Caki2 (cell line): ENCODE results near the gene ARHGEF19. TPM values are rescaled to one million over a fixed set of nuclear protein-coding genes. Genes with fewer than 3 reads are reported as not detected.
A peak's percentile ranks its signal among the peaks of the same experiment; 100 is the strongest.
"Not testable (repeated sequence)": the region's sequence is repeated elsewhere in the genome, so short reads cannot be mapped to it uniquely, and the experiment has no call there.

Experiments
- DNase-seq: peaks from one replicate; pipeline ENCODE4 v3.0.0-alpha.2; 2015; ENCODE audit warnings: low read depth
- in situ Hi-C: cut with HindIII; loops from 2 replicates; pipeline ENCODE4 v1.10.0; 2016; ENCODE audit warnings: low sequenced_read_pairs, low pct_unique_long_range_greater_than_20kb, mixed read lengths
- total RNA-seq: library from RNA; depleted of rRNA; stranded (reverse); fragments of >200 nt; shearing (Covaris generic); gene quantifications from 2 replicates; pipeline ENCODE4 v1.2.3, GENCODE V29; 2014; ENCODE audit warnings: low replicate concordance

The ARHGEF19 gene
- total RNA-seq, 1 experiment from 2014 or later, result 26.2 TPM

- DNase-seq, in situ Hi-C loops: not testable (repeated sequence)
These were observed 33.8 kb upstream of the ARHGEF19 start for GRCh38 chr1:16246239-16246638.

- no peak for DNase-seq
- in situ Hi-C loops, result no loop called here
These were observed 33.2 kb upstream of the ARHGEF19 start for GRCh38 chr1:16245476-16246196.

DNA sequence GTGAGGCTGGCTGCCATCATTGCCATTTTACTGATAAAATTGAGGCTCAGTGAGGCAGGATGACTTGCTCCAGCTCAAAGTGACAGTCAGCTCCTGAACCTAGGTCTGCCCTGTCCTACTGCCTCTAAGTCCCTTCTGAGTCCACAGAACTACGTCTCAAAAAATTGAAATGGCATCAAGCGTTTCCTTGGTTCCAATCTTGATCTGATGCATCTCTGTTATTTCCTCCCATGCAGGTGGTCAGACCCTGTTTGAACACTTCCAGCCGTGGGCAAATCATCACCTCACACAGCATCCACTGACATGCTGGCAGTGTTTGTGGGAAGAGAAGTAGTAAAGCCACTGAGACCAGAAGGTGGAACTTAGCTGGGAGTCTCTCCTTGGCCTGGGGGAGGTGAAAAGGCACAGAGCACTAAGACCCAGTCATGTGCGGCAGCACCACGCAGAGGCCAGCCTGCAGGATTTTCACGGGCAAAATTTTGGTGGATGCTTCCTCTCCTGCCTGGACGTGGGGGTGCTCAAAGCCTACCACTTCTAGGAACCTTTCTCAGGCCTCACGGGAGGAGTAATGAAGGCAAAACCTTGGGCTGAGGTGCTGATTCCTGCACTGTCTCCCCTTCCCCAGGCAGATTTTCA is 32.3 kb upstream of the ARHGEF19 start:
- no peak for DNase-seq
- in situ Hi-C loops, result no loop called here

DNA sequence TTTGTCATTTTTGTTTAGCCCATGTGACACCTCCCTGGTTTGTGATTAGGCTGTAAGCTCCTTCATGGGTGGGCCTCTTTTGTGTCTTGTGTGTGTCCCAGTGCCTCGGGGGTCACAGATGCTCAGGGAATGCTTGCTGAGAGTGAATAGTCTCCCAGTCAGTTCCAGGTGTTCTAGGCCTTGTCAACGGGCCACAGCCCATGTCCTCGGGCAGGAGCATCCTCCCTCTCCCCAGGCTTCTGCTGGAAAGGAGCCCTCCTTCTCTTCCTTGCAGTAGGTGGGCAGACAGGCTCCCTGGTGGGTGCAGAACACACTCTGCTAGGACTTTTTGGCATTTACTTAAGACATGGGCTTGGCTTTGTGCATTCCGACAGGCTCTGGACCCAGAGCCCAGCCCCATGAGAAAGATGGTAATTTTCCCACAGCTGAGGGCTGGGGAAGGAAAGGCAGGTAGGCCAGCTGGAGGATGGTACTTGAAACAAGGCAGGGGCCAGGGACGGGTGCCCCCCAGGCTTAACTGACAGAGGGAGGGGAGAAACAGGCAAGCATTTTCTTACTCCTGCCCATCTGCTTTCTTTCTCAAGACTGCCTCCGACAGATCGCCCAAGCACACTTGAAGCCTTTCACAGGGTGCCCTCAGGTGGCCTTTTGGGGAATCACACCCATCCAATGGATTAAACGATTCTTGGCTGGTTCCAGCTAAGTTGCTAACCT is 31.6 kb upstream of the ARHGEF19 start:
- DNase-seq, result peak; percentile 63
- in situ Hi-C loops, result no loop called here

DNA sequence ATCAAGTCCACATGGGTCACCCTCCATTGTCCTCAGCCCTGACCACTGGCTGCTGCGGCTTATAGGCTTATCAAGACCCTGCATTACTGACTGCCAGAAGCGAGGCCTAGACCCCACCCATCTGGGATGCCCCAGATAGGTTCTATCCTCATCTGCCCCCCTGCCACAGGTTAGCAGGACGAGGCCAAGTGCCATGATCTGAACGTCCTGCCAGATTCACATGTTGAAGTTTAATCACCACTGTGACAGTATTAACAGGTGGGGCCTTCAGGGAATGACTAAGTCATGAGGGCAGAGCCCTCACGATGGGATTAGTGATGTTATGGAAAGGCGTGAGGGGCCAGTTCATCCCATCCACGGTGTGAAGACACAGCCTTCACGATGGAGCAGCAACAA is 30.8 kb upstream of the ARHGEF19 start:
- in situ Hi-C loops, result no loop called here
- DNase-seq, result no peak

- no peak for DNase-seq
- in situ Hi-C loops, result no loop called here
These were observed 30.2 kb upstream of the ARHGEF19 start for GRCh38 chr1:16242556-16243214.

GRCh38 chr1:16241221-16241708 is 28.8 kb upstream of the ARHGEF19 start:
- in situ Hi-C loops, result no loop called here
- DNase-seq, result no peak

GRCh38 chr1:16239972-16240491 is 27.6 kb upstream of the ARHGEF19 start:
- DNase-seq, result no peak
- in situ Hi-C loops, result no loop called here

- no peak for DNase-seq
- in situ Hi-C loops, result no loop called here
These were observed 24.9 kb upstream of the ARHGEF19 start for GRCh38 chr1:16237343-16237830.

GRCh38 chr1:16236511-16237342 is 24.3 kb upstream of the ARHGEF19 start, which contains the start of gene CPLANE2:
TSS of gene CPLANE2 (minus strand) at chr1:16237183. CDS start at chr1:16236742, 441 bp downstream.
- DNase-seq, result peak; percentile 79
- in situ Hi-C loops, result no loop called here

- in situ Hi-C loops, result no loop called here
- peak; percentile 68 for DNase-seq
These were observed 23.6 kb upstream of the ARHGEF19 start for GRCh38 chr1:16235944-16236510.

GRCh38 chr1:16235347-16235746 is 22.9 kb upstream of the ARHGEF19 start:
- in situ Hi-C loops, result no loop called here
- DNase-seq, result no peak

GRCh38 chr1:16233431-16233830 is 21.0 kb upstream of the ARHGEF19 start:
- DNase-seq, result no peak
- in situ Hi-C loops, result no loop called here

DNA sequence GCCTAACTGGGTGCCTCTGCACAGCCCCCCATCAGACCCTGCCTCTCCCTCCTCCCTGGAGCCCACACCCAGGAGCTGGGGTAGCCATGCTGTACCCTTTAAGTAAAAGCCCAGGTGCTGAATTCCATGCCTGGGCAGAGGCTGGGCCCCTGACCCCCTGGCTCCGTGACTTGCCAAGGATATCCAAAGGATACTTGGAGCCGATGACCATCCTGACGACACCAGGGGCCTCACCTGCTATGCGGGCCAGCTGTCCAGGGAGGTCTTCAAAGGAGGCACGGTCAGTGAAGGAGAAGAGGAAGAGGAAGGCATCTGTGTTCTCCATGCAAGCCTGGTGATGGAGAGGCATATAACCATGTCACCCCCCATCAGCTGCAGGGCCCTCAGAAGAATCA is 19.9 kb upstream of the ARHGEF19 start:
- in situ Hi-C loops, result no loop called here
- no peak for DNase-seq

GRCh38 chr1:16231331-16232315 is 19.2 kb upstream of the ARHGEF19 start:
- in situ Hi-C loops, result no loop called here
- no peak for DNase-seq

- in situ Hi-C loops, result no loop called here
- DNase-seq, result no peak
These were observed 18.3 kb upstream of the ARHGEF19 start for GRCh38 chr1:16230744-16231143.
